Stimulated activated naive CD8-positive, alpha-beta T cell treated with anti-CD3 and anti-CD28 coated beads, Interleukin-15, Interleukin-2, amounts not matched to agents 100 ng/mL and 50 ng/mL, for 24 hours (primary cell): ENCODE data around the gene MGLL.

Experiments
- H3K27ac Mint-ChIP-seq: one replicate; pipeline ENCODE4 v1.8.0; 2021; ENCODE audit warnings: mild to moderate bottlenecking, mixed read lengths
- H3K27me3 Mint-ChIP-seq: one replicate; pipeline ENCODE4 v1.8.0; 2021; ENCODE audit warnings: mixed read lengths
- H3K36me3 Mint-ChIP-seq: one replicate; pipeline ENCODE4 v1.8.0; 2021; ENCODE audit warnings: low read depth, mixed read lengths
- H3K4me1 Mint-ChIP-seq: one replicate; pipeline ENCODE4 v1.8.0; 2021; ENCODE audit warnings: low read depth, mixed read lengths
- H3K4me3 Mint-ChIP-seq: one replicate; pipeline ENCODE4 v1.8.0; 2021; ENCODE audit warnings: mild to moderate bottlenecking, mixed read lengths
- H3K9me3 Mint-ChIP-seq: one replicate; pipeline ENCODE4 v1.8.0; 2021; ENCODE audit warnings: mixed read lengths

The MGLL gene

DNA sequence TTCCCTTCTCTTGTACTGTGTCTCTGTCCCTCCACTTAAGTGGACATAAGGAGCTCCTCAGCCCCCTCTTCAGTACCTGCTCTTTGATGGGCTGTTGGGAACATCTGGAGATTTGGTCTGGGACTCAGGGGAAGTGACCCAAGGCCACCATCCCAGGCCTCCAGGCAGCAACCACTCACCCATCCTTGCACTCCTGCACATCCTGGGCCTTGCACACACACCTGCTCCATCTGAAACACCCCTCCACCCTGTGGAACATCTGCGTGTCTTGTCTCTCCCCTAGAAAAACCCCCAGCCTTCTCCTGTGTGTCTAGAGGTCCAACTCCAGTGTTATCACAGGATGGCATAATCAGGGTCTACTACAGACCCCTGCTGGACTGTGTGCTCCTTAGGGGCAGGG is 75.2 kb downstream of the MGLL start:
- H3K27ac Mint-ChIP-seq, result no peak overlapping the region
- H3K27me3 Mint-ChIP-seq, result peaks cover 9% of the 10 kb centered on the region
- no peak overlapping the region for H3K4me3 Mint-ChIP-seq
- H3K36me3 Mint-ChIP-seq, result no peaks in the 10 kb centered on the region
- H3K9me3 Mint-ChIP-seq, result no peaks in the 10 kb centered on the region
- H3K4me1 Mint-ChIP-seq, result peaks cover 21% of the 10 kb centered on the region

DNA sequence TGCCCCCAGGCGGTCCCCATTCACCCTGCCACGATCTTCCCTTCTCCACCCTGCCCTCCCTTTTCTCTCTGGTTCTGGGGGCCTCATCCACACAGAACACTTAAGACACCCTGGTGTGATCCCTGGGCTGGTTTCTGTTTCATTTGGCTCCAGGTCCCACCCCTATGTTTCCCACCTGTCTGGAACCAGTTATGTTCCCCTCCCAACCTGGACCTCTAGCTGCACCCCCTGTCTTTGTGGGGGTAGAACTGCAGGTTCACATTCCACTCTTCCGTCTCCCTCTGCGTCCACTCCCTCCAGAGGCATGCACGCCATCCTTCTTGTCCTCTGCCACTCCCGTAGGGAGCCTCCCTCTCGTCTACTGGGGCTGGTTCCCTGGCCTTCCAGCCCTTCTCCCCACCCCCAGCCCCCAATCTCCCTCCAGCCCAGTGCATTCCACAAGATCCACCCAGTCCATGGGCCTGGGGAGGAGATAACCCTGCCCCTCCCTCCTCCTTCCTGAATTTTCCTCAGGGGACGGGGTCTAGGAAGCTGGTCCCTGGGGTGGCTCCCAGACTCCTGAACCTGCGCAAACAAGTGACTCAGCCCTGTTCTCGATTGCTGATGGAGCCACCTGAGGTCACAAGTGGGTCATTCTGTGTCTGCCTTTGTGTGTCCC is 75.8 kb downstream of the MGLL start:
- H3K4me1 Mint-ChIP-seq, result peaks cover 21% of the 10 kb centered on the region
- no peaks in the 10 kb centered on the region for H3K9me3 Mint-ChIP-seq
- H3K27ac Mint-ChIP-seq, result no peak overlapping the region
- H3K27me3 Mint-ChIP-seq, result peaks cover 9% of the 10 kb centered on the region
- H3K36me3 Mint-ChIP-seq, result no peaks in the 10 kb centered on the region
- no peak overlapping the region for H3K4me3 Mint-ChIP-seq

DNA sequence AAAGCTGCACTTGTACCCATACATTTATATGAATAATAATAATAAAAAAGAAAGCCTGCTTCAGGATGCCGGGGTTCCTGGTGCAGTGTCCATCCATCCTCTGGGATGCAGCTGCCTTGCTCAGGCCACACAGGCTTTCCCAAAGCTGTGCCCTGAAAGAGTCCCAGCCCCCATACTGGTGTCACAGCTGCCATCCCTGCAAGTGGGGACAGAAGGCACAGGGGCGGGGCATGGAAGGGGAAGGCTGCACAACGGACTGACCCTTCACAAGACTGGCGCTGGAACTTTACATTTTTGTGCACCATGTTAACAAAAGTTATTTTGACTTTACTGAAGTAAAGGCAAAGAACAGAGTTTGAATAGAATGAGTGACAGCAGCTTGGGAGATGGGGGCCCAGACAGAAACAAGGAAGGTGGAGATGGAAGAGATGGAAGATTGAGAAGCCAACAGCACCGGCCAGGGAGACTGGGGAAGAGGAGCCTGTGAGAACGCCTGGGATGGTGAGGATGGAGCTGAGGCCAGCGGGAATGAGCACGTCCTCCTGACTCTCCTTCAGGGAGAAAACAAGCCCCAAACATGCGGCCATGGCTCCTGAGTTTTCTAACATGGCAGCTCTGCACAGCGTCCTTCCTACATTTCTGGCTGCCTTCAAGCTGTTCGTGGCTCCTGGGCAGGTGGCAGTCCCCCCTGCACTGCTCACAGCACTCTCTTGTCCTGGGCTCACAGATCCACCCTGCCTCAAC is 76.5 kb downstream of the MGLL start:
- Mint-ChIP-seq H3K27ac (no peak overlapping the region), H3K4me1 (peaks cover 15% of the 10 kb centered on the region), H3K9me3 (no peaks in the 10 kb centered on the region), H3K36me3 (no peaks in the 10 kb centered on the region), H3K27me3 (peaks cover 9% of the 10 kb centered on the region), H3K4me3 (no peak overlapping the region)

DNA sequence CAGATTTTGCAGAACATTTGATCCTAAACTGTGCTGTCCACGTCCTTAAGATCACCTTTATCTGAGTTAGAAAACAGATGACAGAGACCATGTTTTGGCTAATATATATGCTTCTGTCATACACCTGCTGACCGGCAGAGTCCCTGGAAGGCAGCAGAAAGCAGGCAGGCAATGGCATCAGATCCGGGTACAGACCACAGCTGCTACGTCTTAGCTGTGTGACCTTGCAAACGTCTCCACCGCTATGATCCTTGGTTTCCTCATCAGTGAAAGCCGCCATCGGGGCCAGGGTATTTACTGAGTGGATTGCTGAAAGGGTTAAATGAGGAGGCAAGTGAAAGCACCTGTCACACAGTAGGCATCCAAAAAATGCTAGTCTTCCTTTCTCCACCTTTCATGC is 77.4 kb downstream of the MGLL start:
- peaks cover 9% of the 10 kb centered on the region for H3K27me3 Mint-ChIP-seq
- no peaks in the 10 kb centered on the region for H3K9me3 Mint-ChIP-seq

DNA sequence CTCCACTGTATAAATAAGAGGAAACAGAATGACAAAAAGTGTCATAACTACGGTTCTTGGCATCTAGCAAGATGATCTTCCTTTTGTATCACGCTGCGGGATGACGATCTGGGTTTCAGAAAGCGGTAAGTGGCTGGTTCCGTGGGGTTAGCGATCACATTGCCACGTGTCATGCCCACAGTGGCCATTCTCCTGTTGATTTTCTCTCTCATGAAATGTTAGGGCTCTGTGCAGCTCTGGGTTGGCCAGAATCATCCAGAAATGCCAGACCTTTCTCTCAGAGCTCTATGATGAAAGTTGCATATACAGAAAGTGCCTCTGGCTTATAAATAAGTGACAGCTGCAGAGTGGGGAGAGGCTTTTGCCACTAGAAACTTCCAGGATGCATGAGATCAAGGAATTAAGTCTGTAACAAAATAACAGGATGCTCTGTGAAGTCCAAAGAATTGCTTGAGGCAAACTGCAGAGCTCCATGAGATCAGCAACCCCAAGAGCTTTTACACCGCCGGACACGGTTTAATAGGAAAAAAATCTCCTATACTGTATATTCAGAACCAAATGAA is 78.0 kb downstream of the MGLL start:
- H3K27ac Mint-ChIP-seq, result no peak overlapping the region
- H3K4me3 Mint-ChIP-seq, result no peak overlapping the region
- H3K36me3 Mint-ChIP-seq, result no peaks in the 10 kb centered on the region
- H3K4me1 Mint-ChIP-seq, result no peaks in the 10 kb centered on the region
- H3K9me3 Mint-ChIP-seq, result no peaks in the 10 kb centered on the region
- peaks cover 4% of the 10 kb centered on the region for H3K27me3 Mint-ChIP-seq

More for the DNA sequence above, 77.4 kb downstream of the MGLL start:
- Mint-ChIP-seq H3K27ac (no peak overlapping the region), H3K4me1 (peaks cover 5% of the 10 kb centered on the region), H3K36me3 (no peaks in the 10 kb centered on the region), H3K4me3 (no peak overlapping the region)

DNA sequence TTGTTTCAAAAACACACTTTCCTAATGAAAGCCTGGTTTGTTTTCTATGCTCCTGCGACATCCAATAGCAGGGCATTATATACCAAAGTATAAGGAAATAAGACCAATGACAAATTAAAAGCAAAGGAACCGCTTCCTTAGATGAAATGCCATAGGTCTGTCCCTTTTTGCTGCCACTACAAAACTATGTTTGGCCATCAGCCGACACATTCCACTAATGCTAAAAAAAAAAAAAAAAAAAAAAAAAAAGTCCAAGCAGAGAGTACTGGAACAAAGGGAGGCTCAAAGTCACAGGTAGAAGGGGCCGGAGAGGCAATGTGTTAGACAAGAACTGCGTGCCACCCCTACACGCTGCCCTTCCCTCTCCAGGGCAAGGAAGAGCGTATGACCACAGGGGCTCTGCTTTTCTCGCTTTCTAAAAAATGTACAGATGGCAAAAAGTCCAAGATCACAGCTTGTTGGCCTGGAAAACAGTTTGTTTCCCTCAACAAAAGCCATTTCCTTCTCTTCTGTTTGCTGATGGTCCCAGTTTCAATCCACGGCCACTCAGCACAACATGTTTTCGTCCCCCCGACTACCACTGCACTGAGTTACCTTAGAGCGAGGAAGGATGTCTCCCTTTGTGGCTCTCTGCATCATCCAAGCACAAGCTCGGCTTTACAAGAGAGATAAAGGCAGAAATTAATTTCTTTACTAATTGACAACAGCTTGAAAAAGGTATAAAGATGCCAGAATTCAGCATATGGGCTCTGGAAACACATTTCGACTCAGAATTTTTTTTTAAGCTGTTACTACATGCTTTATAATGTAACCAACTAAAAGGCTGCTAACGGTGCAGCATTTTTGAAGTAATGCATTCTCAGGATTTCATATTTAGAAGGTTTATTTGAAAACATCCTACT is 78.7 kb downstream of the MGLL start:
- H3K4me1 Mint-ChIP-seq, result no peaks in the 10 kb centered on the region
- no peak overlapping the region for H3K27ac Mint-ChIP-seq
- no peak overlapping the region for H3K4me3 Mint-ChIP-seq
- no peaks in the 10 kb centered on the region for H3K36me3 Mint-ChIP-seq
- H3K9me3 Mint-ChIP-seq, result no peaks in the 10 kb centered on the region
- H3K27me3 Mint-ChIP-seq, result no peaks in the 10 kb centered on the region

DNA sequence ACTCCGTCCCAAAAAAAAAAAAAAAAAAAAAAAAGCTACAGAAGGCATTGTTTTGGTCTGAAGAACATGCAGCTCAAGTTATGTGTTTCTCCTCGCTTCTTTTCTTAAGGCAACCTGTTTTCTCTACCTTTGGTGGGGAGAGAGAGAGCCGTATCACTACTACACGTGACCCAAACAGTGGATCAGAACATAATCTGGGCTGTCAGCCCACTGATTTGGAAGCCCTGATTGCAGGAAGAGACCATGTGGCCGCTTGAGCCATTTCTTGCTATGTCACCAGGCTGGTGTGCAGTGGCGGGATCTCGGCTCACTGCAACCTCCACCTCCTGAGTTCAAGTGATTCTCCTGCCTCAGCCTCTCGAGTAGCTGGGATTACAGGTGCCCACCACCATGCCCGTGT is 79.7 kb downstream of the MGLL start:
- peaks cover 2% of the 10 kb centered on the region for H3K4me1 Mint-ChIP-seq
- no peaks in the 10 kb centered on the region for H3K27me3 Mint-ChIP-seq
- H3K4me3 Mint-ChIP-seq, result no peak overlapping the region
- no peaks in the 10 kb centered on the region for H3K36me3 Mint-ChIP-seq
- no peaks in the 10 kb centered on the region for H3K9me3 Mint-ChIP-seq
- no peak overlapping the region for H3K27ac Mint-ChIP-seq

DNA sequence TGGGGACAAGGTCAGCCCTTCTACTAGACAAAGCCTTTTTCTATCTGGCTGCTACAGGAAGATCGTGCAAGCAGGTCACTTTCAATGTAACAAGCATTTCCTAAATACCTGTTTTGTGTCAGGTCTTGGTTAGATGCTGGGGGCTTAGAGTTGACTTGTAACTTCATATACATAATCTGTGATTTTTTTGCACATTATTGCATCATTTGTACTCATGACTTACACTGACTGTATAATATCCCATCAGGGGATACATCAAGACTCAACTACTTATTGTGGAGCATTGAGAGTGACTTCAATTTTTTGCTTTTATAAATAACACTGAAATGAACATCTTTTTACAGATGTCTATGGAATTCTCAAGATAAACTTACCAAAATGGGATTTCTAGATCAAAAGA is 80.6 kb downstream of the MGLL start:
- H3K36me3 Mint-ChIP-seq, result no peaks in the 10 kb centered on the region
- peaks cover 2% of the 10 kb centered on the region for H3K4me1 Mint-ChIP-seq
- H3K27me3 Mint-ChIP-seq, result no peaks in the 10 kb centered on the region
- no peak overlapping the region for H3K27ac Mint-ChIP-seq
- H3K4me3 Mint-ChIP-seq, result no peak overlapping the region
- no peaks in the 10 kb centered on the region for H3K9me3 Mint-ChIP-seq

DNA sequence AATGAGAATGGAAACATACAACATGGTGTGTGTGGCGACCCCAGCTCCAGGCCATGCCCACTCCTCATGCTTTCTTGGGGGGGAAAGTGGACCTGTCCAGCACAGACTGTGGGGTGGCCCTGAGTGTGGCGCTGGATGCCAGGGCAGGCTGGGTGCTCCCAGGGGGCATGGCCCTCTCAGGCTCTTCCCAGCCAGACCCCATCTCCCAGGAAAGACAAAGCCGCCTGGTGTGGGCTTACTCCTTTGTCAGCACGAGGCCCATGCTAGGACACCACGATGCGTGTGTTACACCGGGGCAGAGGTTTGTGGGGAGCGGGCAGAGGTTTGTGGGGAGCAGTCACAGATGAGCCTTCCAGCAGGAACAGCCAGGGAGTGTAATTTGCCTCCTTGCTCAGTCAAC is 81.1 kb downstream of the MGLL start:
- H3K4me1 Mint-ChIP-seq, result peaks cover 4% of the 10 kb centered on the region
- no peaks in the 10 kb centered on the region for H3K27me3 Mint-ChIP-seq
- no peaks in the 10 kb centered on the region for H3K9me3 Mint-ChIP-seq
- H3K27ac Mint-ChIP-seq, result no peak overlapping the region
- no peak overlapping the region for H3K4me3 Mint-ChIP-seq
- H3K36me3 Mint-ChIP-seq, result no peaks in the 10 kb centered on the region

DNA sequence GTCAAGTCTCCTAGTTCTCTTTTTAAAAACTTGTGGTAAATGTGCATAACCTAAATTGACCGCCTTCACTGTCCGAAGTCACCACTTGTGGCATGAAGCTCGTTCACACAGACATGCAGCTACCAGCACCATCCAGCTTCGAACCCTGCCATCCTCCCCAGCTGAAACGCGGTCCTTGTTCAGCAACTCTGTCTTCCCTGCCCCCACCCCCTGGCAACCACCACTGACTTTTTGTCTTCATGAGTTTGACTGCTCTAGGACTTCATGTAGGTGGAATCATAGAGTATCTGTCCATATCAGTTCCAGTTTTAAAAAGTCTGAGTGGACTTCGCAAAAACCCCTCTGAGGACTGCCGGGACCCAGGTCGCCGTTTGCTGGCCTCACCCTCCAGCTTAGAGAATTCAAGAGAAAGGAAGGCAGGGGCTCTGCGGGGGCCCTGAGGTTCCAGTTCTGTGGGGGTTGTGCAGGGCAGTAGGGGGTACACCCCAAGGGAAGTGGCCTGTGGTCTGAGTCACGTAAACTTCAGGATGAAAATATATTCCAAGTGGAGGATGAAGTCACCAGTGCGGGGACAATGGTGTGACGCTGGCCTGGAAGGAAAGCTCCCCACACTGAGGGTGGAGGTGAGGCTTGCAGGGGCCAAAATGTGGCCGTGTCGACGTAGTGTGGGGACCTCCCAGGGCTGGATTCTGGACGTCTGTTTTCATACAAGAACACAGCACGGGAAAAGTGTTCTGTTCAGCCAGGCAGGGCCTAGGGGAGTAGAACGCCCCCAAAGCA is 82.0 kb downstream of the MGLL start:
- Mint-ChIP-seq H3K27me3 (peaks cover 5% of the 10 kb centered on the region), H3K4me3 (no peak overlapping the region), H3K4me1 (peaks cover 12% of the 10 kb centered on the region), H3K9me3 (no peaks in the 10 kb centered on the region), H3K27ac (no peak overlapping the region), H3K36me3 (no peaks in the 10 kb centered on the region)

DNA sequence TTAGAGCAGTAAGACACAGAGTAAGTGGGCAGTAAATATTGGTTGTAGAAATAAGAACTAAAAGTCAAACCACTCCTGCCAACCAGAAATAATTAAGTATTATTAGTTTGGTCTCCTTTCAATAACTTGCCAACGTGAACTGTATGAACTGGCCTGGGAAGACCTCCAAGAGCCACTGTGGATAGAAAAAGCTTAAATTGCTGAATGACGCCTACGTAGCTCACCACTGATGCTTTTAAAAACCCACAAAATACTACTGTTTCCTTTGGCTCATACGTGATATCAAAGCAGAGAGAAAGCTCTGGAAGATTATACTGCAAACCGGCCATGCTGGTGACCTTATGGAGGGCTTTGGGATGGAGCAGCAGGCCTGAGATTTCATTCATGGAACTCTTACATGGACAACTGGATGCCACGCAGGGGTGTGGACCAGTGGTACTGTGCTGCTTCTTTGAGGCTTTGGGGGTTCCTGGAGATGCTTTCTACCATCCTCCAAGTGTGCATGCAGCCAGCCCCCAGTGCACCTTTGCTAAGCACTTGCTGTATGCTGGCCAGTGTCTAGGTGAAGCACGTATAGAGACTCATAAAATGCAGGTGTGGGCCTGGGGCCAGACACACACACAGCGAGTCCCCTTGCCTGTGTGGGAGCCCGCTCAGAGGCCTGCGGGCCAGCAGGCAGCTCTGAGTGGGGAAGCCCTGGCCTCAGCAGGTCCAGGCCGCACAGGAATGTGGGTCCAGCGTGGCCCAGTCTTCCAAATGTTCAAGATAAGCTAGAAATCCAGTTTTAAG is 82.8 kb downstream of the MGLL start:
- Mint-ChIP-seq H3K36me3 (no peaks in the 10 kb centered on the region), H3K27ac (no peak overlapping the region), H3K4me3 (no peak overlapping the region), H3K27me3 (peaks cover 11% of the 10 kb centered on the region), H3K4me1 (peaks cover 20% of the 10 kb centered on the region), H3K9me3 (no peaks in the 10 kb centered on the region)

DNA sequence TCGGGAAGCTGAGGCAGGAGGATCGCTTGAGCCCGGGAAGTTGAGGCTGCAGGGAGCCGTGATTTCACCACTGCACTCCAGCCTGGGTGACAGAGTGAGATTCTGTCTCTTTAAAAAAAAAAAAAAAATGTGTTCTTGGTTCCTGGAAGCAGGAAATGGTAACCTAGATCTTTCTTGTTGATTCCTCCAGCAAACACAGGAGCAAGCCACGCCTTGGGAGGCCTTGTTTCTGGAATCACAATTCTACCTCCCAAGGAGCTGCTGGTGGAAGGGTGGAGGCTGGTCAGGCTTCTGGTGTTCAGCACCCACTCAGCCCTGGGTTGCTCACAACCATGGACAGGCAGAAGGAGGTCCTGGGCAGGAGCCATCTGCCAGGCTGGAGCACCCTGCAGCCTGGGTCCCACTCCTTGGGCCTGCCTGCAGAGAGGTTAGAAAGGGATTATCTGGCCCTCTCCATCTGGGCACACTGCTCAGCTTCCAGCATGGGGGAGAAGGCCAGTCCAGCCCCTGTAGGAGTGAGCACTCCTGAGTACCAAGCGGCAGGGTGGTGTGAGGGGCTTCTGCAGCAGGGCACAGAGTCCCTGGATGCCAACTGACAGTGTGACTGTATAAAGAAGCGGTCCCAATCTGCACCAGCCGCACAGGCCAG is 84.0 kb downstream of the MGLL start:
- no peak overlapping the region for H3K4me3 Mint-ChIP-seq
- H3K27me3 Mint-ChIP-seq, result peaks cover 16% of the 10 kb centered on the region
- H3K9me3 Mint-ChIP-seq, result no peaks in the 10 kb centered on the region
- no peak overlapping the region for H3K27ac Mint-ChIP-seq
- H3K36me3 Mint-ChIP-seq, result no peaks in the 10 kb centered on the region
- H3K4me1 Mint-ChIP-seq, result peaks cover 23% of the 10 kb centered on the region

DNA sequence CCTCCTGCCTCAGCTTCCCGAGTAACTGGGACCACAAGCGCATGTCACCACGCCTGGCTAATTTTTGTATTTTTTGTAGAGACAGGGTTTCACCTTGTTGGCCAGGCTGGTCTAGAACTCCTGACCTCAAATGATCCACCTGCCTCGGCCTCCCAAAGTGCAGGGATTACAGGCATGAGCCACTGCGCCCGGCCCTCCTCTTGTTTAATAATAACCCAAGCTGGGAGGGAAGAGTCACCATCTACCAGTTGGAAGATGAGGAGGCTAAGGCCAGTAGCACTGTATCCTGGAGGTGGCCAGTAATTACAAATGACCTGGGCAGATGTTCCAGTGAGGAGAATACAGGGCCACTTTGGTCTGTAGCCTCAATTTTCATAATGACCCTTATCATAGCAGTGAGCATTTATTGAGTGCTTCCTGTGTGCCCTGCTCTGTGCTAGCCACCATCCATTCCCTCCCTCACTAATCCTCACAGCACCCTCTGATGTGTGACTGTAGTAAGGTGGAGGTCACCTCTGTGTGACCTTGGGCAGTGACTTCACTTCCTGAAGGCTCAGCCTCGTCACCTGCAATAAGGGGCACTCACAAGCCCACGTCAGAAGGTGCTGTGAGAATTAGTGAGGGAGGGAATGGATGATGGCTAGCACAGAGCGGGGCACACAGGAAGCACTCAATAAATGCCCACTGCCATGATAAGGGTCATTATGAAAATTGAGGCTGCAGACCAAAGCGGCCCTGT is 85.3 kb downstream of the MGLL start:
- peaks cover 23% of the 10 kb centered on the region for H3K4me1 Mint-ChIP-seq

More for the DNA sequence above, 85.3 kb downstream of the MGLL start:
- Mint-ChIP-seq H3K9me3 (no peaks in the 10 kb centered on the region), H3K4me3 (no peak overlapping the region), H3K36me3 (no peaks in the 10 kb centered on the region), H3K27ac (no peak overlapping the region), H3K27me3 (peaks cover 18% of the 10 kb centered on the region)
